HepG2 (cell line): ENCODE results near the gene TBX19. TPM values are rescaled to one million over a fixed set of nuclear protein-coding genes. Genes with fewer than 3 reads are reported as not detected.

Experiments
- ATAC-seq: fragments of 200-7000 bp; cut with Tn5 transposase; 3 replicates; pipeline ENCODE4 v1.9.1; 2020; ENCODE audit warnings: mild to moderate bottlenecking, moderate library complexity
- BruUV-seq: library from RNA; stranded (reverse); fragments of 400-500 nt; replicated peaks from 2 replicates; lab custom pipeline; 2021; lab: Mats Ljungman, UMichigan
- CTCF ChIA-PET: fragments of 300-600 bp; formaldehyde crosslinking; extraction: SDS; loops from one replicate; lab custom pipeline; 2021; ENCODE audit warnings: low total read pairs, inconsistent platforms, low intra/inter-chr PET ratio; lab: Yijun Ruan, JAX
- POLR2A ChIA-PET: fragments of 350-600 bp; sonication (Branson Sonifier 250); formaldehyde crosslinking; loops from one replicate; lab custom pipeline; 2020; ENCODE audit warnings: antibody characterized with exemption, inconsistent platforms; lab: Yijun Ruan, JAX
- DNase-seq: peaks from one replicate; pipeline ENCODE4 v3.0.0-alpha.2; 2015; ENCODE audit warnings: low spot score
- FAIRE-seq: peaks from 3 replicates; lab custom pipeline; 2011; peaks lifted over from hg19 to GRCh38; lab: Jason Lieb, UNC
- H2AFZ ChIP-seq: one replicate; pipeline ENCODE4 v1.6.1; 2011; ENCODE audit warnings: low read length, inconsistent platforms
- H3K27ac ChIP-seq: fragments of 300-600 bp; 3 replicates; pipeline ENCODE4 v1.8.0; 2011; ENCODE audit warnings: mixed run types, mild to moderate bottlenecking, mixed read lengths, low read length, inconsistent platforms; ENCODE audit not compliant: insufficient read depth; ENCODE audit errors: extremely low read length
- H3K27me3 ChIP-seq, 2 experiments: fragments of 200-600 bp in 1 of 2; 2 replicates in 1 of 2; 3 replicates in 1 of 2; pipeline versions ENCODE4 v1.6.0 to v1.8.0; 2011; ENCODE audit warnings: low read length in 2 of 2, mild to moderate bottlenecking in 2 of 2, moderate library complexity in 2 of 2, inconsistent platforms in 1 of 2; ENCODE audit not compliant: insufficient read depth in 2 of 2, control insufficient read depth in 1 of 2
- H3K36me3 ChIP-seq, 2 experiments: fragments of 200-600 bp in 1 of 2; replicated peaks in 1 of 2; 2 replicates in 1 of 2; 3 replicates in 1 of 2; pipeline versions ENCODE4 v1.5.1 to v1.8.0; 2011; ENCODE audit warnings: low read length in 2 of 2, inconsistent platforms in 1 of 2; ENCODE audit not compliant: insufficient read depth in 2 of 2, control insufficient read depth in 1 of 2
- H3K4me1 ChIP-seq: 2 replicates; pipeline ENCODE4 v1.5.1; 2012; ENCODE audit warnings: low read length, inconsistent platforms; ENCODE audit not compliant: insufficient read depth
- H3K4me2 ChIP-seq: 2 replicates; pipeline ENCODE4 v1.6.0; 2011; ENCODE audit warnings: low read depth, low read length, inconsistent platforms
- H3K4me3 ChIP-seq, 3 experiments: fragments of 200-600 bp in 1 of 3; sonication (generic), shearing (Covaris generic) in 1 of 3; replicated peaks in 1 of 3; 2 replicates each; pipeline ENCODE4 v1.5.1; 2011 to 2016; ENCODE audit warnings: low read length in 3 of 3, inconsistent platforms in 2 of 3, low read depth in 2 of 3, mild to moderate bottlenecking in 2 of 3, control low read depth in 1 of 3, mixed read lengths in 1 of 3; ENCODE audit not compliant: insufficient read depth in 1 of 3
- H3K79me2 ChIP-seq: one replicate; pipeline ENCODE4 v1.6.1; 2011; ENCODE audit warnings: low read length, inconsistent platforms; ENCODE audit not compliant: insufficient read depth
- H3K9ac ChIP-seq: 2 replicates; pipeline ENCODE4 v1.6.0; 2011; ENCODE audit warnings: mild to moderate bottlenecking, low read depth, low read length, inconsistent platforms; ENCODE audit not compliant: insufficient read depth
- H3K9me3 ChIP-seq: 2 replicates; pipeline ENCODE4 v1.5.1; 2012; ENCODE audit warnings: mild to moderate bottlenecking, low read length
- H4K20me1 ChIP-seq: 2 replicates; pipeline ENCODE4 v1.6.0; 2011; ENCODE audit warnings: inconsistent platforms, mild to moderate bottlenecking, low read length, moderate library complexity; ENCODE audit not compliant: insufficient read depth
- CEBPB ChIP-seq: IDR thresholded peaks from 2 replicates; pipeline ENCODE4 v1.6.1; 2011; ENCODE audit warnings: low read depth, low read length, improper control_type of control experiment, borderline replicate concordance
- MYNN ChIP-seq: sonication (generic); formaldehyde crosslinking; IDR thresholded peaks from 2 replicates; pipeline ENCODE4 v1.4.0; 2020; ENCODE audit warnings: mild to moderate bottlenecking, low read depth, missing genetic modification reagents
- MYPOP ChIP-seq: sonication (generic); formaldehyde crosslinking; IDR thresholded peaks from 2 replicates; pipeline ENCODE4 v1.8.1; 2023; ENCODE audit warnings: mild to moderate bottlenecking, moderate library complexity, missing genetic modification reagents
- ZNF572 ChIP-seq: sonication (generic); formaldehyde crosslinking; IDR thresholded peaks from 2 replicates; pipeline ENCODE4 v1.5.1; 2020; ENCODE audit warnings: mild to moderate bottlenecking, missing genetic modification reagents
- ZNF770 ChIP-seq: sonication (generic); formaldehyde crosslinking; IDR thresholded peaks from 2 replicates; pipeline ENCODE4 v1.5.0; 2020; ENCODE audit warnings: mild to moderate bottlenecking, missing genetic modification reagents
- WGBS: methylation state at CpG from one replicate; pipeline ENCODE4 v1.1.6; 2017; ENCODE audit warnings: low lambda C conversion rate; 5-methylcytosine and 5-hydroxymethylcytosine counted together
- in situ Hi-C: cut with HindIII; loops from 2 replicates; pipeline ENCODE4 v1.10.0; 2017; ENCODE audit warnings: low pct_unique_long_range_greater_than_20kb; ENCODE audit not compliant: extremely low pct_ligation_motif_present
- intact Hi-C: fragments of 100-400 bp; cut with micrococcal nuclease; formaldehyde crosslinking; loops from one replicate; pipeline ENCODE4 v1.10.0; 2022; ENCODE audit not compliant: unreplicated experiment
- polyA plus RNA-seq, 8 experiments: library from polyadenylated mRNA; depleted of rRNA in 3 of 8; stranded (reverse) in 7 of 8; unstranded in 1 of 8; fragments of >200 nt; fragmentation: Illumina TruSeq in 4 of 8; extraction: Trizol in 4 of 8; gene quantifications; 2 replicates each; pipeline versions ENCODE4 v1.2.1 to v1.2.3, GENCODE V29; 2011 to 2016; ENCODE audit warnings: low read depth in 4 of 8, missing spikeins in 1 of 8, mixed read lengths in 1 of 8; ENCODE audit not compliant: insufficient read depth in 1 of 8
- total RNA-seq, 5 experiments: library from RNA; depleted of rRNA; stranded (reverse); fragments of >200 nt; fragmentation: Illumina TruSeq; extraction: Trizol; gene quantifications; 2 replicates each; pipeline ENCODE4 v1.2.3, GENCODE V29; 2016; ENCODE audit warnings: low read depth in 1 of 5

Gene TBX19
- total and polyA plus RNA-seq, 2 of the 13 experiments (the other 11 are each of a cell fraction or from before 2014, with no cell fraction given) = 0.31 to 1.4 TPM

GRCh38 chr1:168316142-168316541 is 35.5 kb downstream of the TBX19 start:
- no peak overlapping the region for H3K4me2 ChIP-seq
- H3K9ac ChIP-seq = no peak overlapping the region
- FAIRE-seq (no peak), ATAC-seq (no peak), DNase-seq (no peak)
- H3K4me1 ChIP-seq = 0 out of 2 replicates have a peak, but pooled peaks cover 6% of the 10 kb centered on the region
- in situ Hi-C loops = no loop called here
- no peaks in the 10 kb centered on the region for H3K36me3 ChIP-seq
- H3K9me3 ChIP-seq = no peaks in the 10 kb centered on the region
- CTCF ChIA-PET = no interaction called here
- WGBS = 14% methylated on average over 1 of the region's 1 CpG
- BruUV-seq = no TSS peak
- H3K27me3 ChIP-seq = no peaks in the 10 kb centered on the region
- TF ChIP-seq CEBPB (peak; percentile 20; the same call in 1 of the 2 replicates), ZNF572 (CRISPR knock-in tag) (no peak), ZNF770 (CRISPR knock-in tag) (no peak), MYPOP (CRISPR knock-in tag) (no peak), MYNN (CRISPR knock-in tag) (no peak)
- TF ChIP-seq, all 625 proteins: peak for 1
- no peaks in the 10 kb centered on the region for H4K20me1 ChIP-seq
- POLR2A ChIA-PET = no interaction called here
- no peak overlapping the region for H3K4me3 ChIP-seq
- H3K27ac ChIP-seq = no peak overlapping the region
- no peaks in the 10 kb centered on the region for H3K79me2 ChIP-seq
- intact Hi-C loops = no loop called here
- no peak overlapping the region for H2AFZ ChIP-seq
